GM12878 (cell line): ENCODE measurements around the gene FSTL4. TPM values are rescaled to one million over a fixed set of nuclear protein-coding genes. Genes with fewer than 3 reads are reported as not detected.

Experiments used
- ATAC-seq: fragments of 200-7000 bp; cut with Tn5 transposase; 3 replicates; pipeline ENCODE4 v1.9.1; 2020; ENCODE audit warnings: mild to moderate bottlenecking, moderate library complexity
- BruUV-seq: library from RNA; stranded (reverse); fragments of 400-500 nt; replicated peaks from 2 replicates; lab custom pipeline; 2021; lab: Mats Ljungman, UMichigan
- CTCF ChIA-PET: fragments of 300-600 bp; sonication (Branson Sonifier 250); formaldehyde crosslinking; extraction: SDS; loops from one replicate; lab custom pipeline; 2021; ENCODE audit warnings: inconsistent platforms; lab: Yijun Ruan, JAX
- POLR2A ChIA-PET: fragments of 350-600 bp; formaldehyde crosslinking; extraction: SDS; loops from one replicate; lab custom pipeline; 2021; ENCODE audit warnings: inconsistent platforms; lab: Charles Lee
- RAD21 ChIA-PET: fragments of 300-600 bp; sonication (Branson Sonifier 250); formaldehyde crosslinking; loops from one replicate; lab custom pipeline; 2023; ENCODE audit warnings: antibody characterized with exemption; ENCODE audit not compliant: unreplicated experiment; lab: Charles Lee
- SMC1A ChIA-PET: fragments of 300-600 bp; sonication (Branson Sonifier 250); formaldehyde crosslinking; loops from one replicate; lab custom pipeline; 2023; ENCODE audit not compliant: unreplicated experiment, uncharacterized antibody; lab: Charles Lee
- DNase-seq: peaks from one replicate; pipeline ENCODE4 v3.0.0-alpha.2; 2011; ENCODE audit warnings: low read depth, low spot score
- FAIRE-seq: peaks from 3 replicates; lab custom pipeline; 2011; peaks lifted over from hg19 to GRCh38; lab: Jason Lieb, UNC
- H2AFZ ChIP-seq: 2 replicates; pipeline ENCODE4 v1.6.0; 2011; ENCODE audit warnings: low read depth, low read length, control low read depth; ENCODE audit not compliant: control insufficient read depth
- H3K27ac ChIP-seq: 2 replicates; pipeline ENCODE4 v1.5.1; 2011; ENCODE audit warnings: control low read depth; ENCODE audit not compliant: control insufficient read depth, insufficient read depth
- H3K27me3 ChIP-seq, 2 experiments: replicated peaks in 1 of 2; 2 replicates each; pipeline versions ENCODE4 v1.6.0 to v1.6.1; 2011; ENCODE audit warnings: low read length in 1 of 2; ENCODE audit not compliant: control insufficient read depth in 2 of 2, insufficient read depth in 2 of 2
- H3K36me3 ChIP-seq, 2 experiments: 2 replicates each; pipeline ENCODE4 v1.5.1; 2011; ENCODE audit warnings: low read length in 1 of 2; ENCODE audit not compliant: control insufficient read depth in 2 of 2, insufficient read depth in 2 of 2
- H3K4me1 ChIP-seq: 2 replicates; pipeline ENCODE4 v1.6.1; 2011; ENCODE audit warnings: mild to moderate bottlenecking, low read length, moderate library complexity, mixed read lengths; ENCODE audit not compliant: control insufficient read depth, insufficient read depth
- H3K4me2 ChIP-seq: 2 replicates; pipeline ENCODE4 v1.6.0; 2011; ENCODE audit warnings: control low read depth; ENCODE audit not compliant: control insufficient read depth, insufficient read depth
- H3K4me3 ChIP-seq: fragments of 200-600 bp; sonication (generic); 2 replicates; pipeline ENCODE4 v1.5.1; 2016
- H3K79me2 ChIP-seq: 2 replicates; pipeline ENCODE4 v1.6.0; 2011; ENCODE audit warnings: low read length; ENCODE audit not compliant: control insufficient read depth, insufficient read depth
- H3K9ac ChIP-seq: 2 replicates; pipeline ENCODE4 v1.8.0; 2011; ENCODE audit warnings: low read length, control low read depth, mixed read lengths; ENCODE audit not compliant: control insufficient read depth, insufficient read depth
- H3K9me3 ChIP-seq: replicated peaks from 3 replicates; pipeline ENCODE4 v1.5.1; 2011; ENCODE audit warnings: mild to moderate bottlenecking, low read length; ENCODE audit not compliant: control insufficient read depth, insufficient read depth
- H4K20me1 ChIP-seq: 2 replicates; pipeline ENCODE4 v1.6.0; 2011; ENCODE audit not compliant: control insufficient read depth, insufficient read depth
- ATF7 ChIP-seq: fragments of 450-650 bp; IDR thresholded peaks from 2 replicates; pipeline ENCODE4 v1.6.1; 2016; ENCODE audit warnings: low read depth, mild to moderate bottlenecking
- BHLHE40 ChIP-seq, 2 experiments: fragments of 450-650 bp in 1 of 2; IDR thresholded peaks; 2 replicates each; pipeline ENCODE4 v1.6.1; 2011 to 2017; ENCODE audit warnings: low read depth in 2 of 2, borderline replicate concordance in 1 of 2, improper control_type of control experiment in 1 of 2, low read length in 1 of 2, mild to moderate bottlenecking in 1 of 2
- E2F8 ChIP-seq: fragments of 450-650 bp; IDR thresholded peaks from 2 replicates; pipeline ENCODE4 v1.6.1; 2018; ENCODE audit warnings: mild to moderate bottlenecking, low read depth, moderate library complexity; ENCODE audit not compliant: partially characterized antibody
- ETV6 ChIP-seq, 2 experiments: fragments of 450-650 bp in 1 of 2; IDR thresholded peaks in 1 of 2; conservative IDR thresholded peaks in 1 of 2; 2 replicates each; pipeline ENCODE4 v1.6.1; 2014; ENCODE audit warnings: antibody characterized with exemption in 1 of 2, borderline replicate concordance in 1 of 2, low read depth in 1 of 2, mild to moderate bottlenecking in 1 of 2, moderate library complexity in 1 of 2
- HCFC1 ChIP-seq: fragments of 150-350 bp; IDR thresholded peaks from 2 replicates; pipeline ENCODE4 v1.6.1; 2014; ENCODE audit warnings: low read length
- KAT2A ChIP-seq: conservative IDR thresholded peaks from 2 replicates; pipeline ENCODE4 v1.6.1; 2011; ENCODE audit warnings: low read depth, low read length; ENCODE audit not compliant: control insufficient read depth
- NR2F1 ChIP-seq: fragments of 450-650 bp; conservative IDR thresholded peaks from 2 replicates; pipeline ENCODE4 v1.6.1; 2017; ENCODE audit warnings: mild to moderate bottlenecking
- NRF1 ChIP-seq: conservative IDR thresholded peaks from 2 replicates; pipeline ENCODE4 v1.6.1; 2011; ENCODE audit warnings: mild to moderate bottlenecking, low read depth, low read length, improper control_type of control experiment
- STAT3 ChIP-seq: IDR thresholded peaks from 2 replicates; pipeline ENCODE4 v1.6.1; 2011; ENCODE audit warnings: low read depth, low read length, improper control_type of control experiment
- SUZ12 ChIP-seq: fragments of 200-600 bp; sonication (generic); IDR thresholded peaks from one replicate; pipeline ENCODE4 v1.6.1; 2018; ENCODE audit warnings: antibody characterized with exemption, mild to moderate bottlenecking; ENCODE audit not compliant: unreplicated experiment
- TAF1 ChIP-seq: IDR thresholded peaks from 2 replicates; pipeline ENCODE4 v1.6.1; 2011; ENCODE audit warnings: mild to moderate bottlenecking, low read depth, low read length, borderline replicate concordance
- YY1 ChIP-seq: IDR thresholded peaks from 2 replicates; pipeline ENCODE4 v1.6.1; 2011; ENCODE audit warnings: low read depth, mild to moderate bottlenecking, low read length
- ZNF217 ChIP-seq: fragments of 450-650 bp; IDR thresholded peaks from 2 replicates; pipeline ENCODE4 v1.6.1; 2017; ENCODE audit warnings: antibody characterized with exemption, mild to moderate bottlenecking
- WGBS: methylation state at CpG from one replicate; pipeline ENCODE4 v1.1.6; 2016; ENCODE audit warnings: low lambda C conversion rate; ENCODE audit not compliant: insufficient replicate concordance, insufficient coverage; ENCODE audit errors: missing lambda C conversion rate; 5-methylcytosine and 5-hydroxymethylcytosine counted together
- in situ Hi-C: fragments of 300-500 bp; cut with MboI; formaldehyde crosslinking; loops from 9 replicates; pipeline ENCODE4 v1.14.3; 2018; ENCODE audit warnings: mixed read lengths
- intact Hi-C: fragments of 100-400 bp; cut with micrococcal nuclease; formaldehyde crosslinking; loops from one replicate; pipeline ENCODE4 v1.14.2; 2022; ENCODE audit not compliant: unreplicated experiment
- polyA plus RNA-seq, 11 experiments: library from polyadenylated mRNA; depleted of rRNA in 4 of 11; unstranded in 6 of 11; stranded (reverse) in 5 of 11; fragments of >200 nt; fragmentation: Nextera tagmentation in 4 of 11; fragmentation: Illumina TruSeq in 1 of 11; extraction: Ambion mirVana in 4 of 11; extraction: Trizol in 1 of 11; gene quantifications; 1 replicate in 1 of 11; 2 replicates in 10 of 11; pipeline versions ENCODE4 v1.2.1 to v1.2.3, GENCODE V29; 2011 to 2016; ENCODE audit warnings: inconsistent platforms in 2 of 11, missing spikeins in 2 of 11, low read depth in 1 of 11
- total RNA-seq, 4 experiments: library from RNA; depleted of rRNA in 3 of 4; stranded (reverse); fragments of >200 nt in 3 of 4; fragmentation: Illumina TruSeq in 1 of 4; extraction: Trizol in 1 of 4; gene quantifications; 2 replicates each; pipeline versions ENCODE4 v1.2.1 to v1.2.3, GENCODE V29; 2013 to 2021

The FSTL4 gene
- total and polyA plus RNA-seq, 10 of the 15 experiments (the other 5 are each of a cell fraction or from before 2014, with no cell fraction given): 0.01 to 0.79 (median 0.21) TPM; not detected in 6

- TF ChIP-seq KAT2A: no peak
Measured at GRCh38 chr5:133294380-133294779, 318.0 kb downstream of the FSTL4 start (continued).

DNA sequence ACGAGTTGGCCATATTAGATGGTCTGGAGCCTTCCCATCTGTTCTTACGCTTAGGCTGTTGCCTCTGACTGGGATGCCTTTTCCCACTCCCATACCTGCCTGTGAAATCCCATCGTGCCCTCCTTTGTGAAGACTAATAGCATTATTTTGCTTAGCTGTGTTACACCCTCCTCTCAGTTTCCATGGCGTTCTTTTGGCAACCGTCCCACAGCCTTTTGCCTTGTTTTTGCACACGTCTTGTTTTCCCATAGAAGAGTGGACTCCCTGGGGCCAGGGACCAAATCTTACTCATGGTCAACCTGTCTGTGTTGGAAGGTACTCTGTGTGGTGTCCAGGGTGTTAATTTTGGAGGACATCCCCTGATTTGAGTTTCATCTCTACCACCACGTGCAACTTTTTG lies 318.4 kb downstream of the FSTL4 start:
- no peaks in the 10 kb centered on the region for H3K4me1 ChIP-seq
- WGBS: 19% methylated on average over 7 of the region's 7 CpGs
- H4K20me1 ChIP-seq: no peaks in the 10 kb centered on the region
- ChIA-PET SMC1A (interaction anchor here (1.3 kb wide), 1 partner anchor 19 kb away, joined by 5 read pairs; no protein-coding TSS in a partner anchor), RAD21 (no interaction called here), POLR2A (no interaction called here), CTCF (interaction anchor here (1.5 kb wide), 1 partner anchor 183 kb away, joined by 4 read pairs; no protein-coding TSS in a partner anchor)
- H3K4me2 ChIP-seq: no peak overlapping the region
- no peaks in the 10 kb centered on the region for H3K79me2 ChIP-seq
- no peaks in the 10 kb centered on the region for H3K27me3 ChIP-seq
- ATAC-seq (no peak), FAIRE-seq (no peak), DNase-seq (no peak)
- no peak for TF ChIP-seq SUZ12
- no peak for TF ChIP-seq STAT3
- no peak for TF ChIP-seq TAF1
- no peak for TF ChIP-seq YY1
- no peak overlapping the region for H3K9ac ChIP-seq
- no peaks in the 10 kb centered on the region for H3K36me3 ChIP-seq
- in situ Hi-C loops: no loop called here
- no peak overlapping the region for H3K27ac ChIP-seq
- H3K9me3 ChIP-seq: no peaks in the 10 kb centered on the region
- no peak overlapping the region for H2AFZ ChIP-seq
- no peak overlapping the region for H3K4me3 ChIP-seq
- intact Hi-C loops: no loop called here
- no TSS peak for BruUV-seq

DNA sequence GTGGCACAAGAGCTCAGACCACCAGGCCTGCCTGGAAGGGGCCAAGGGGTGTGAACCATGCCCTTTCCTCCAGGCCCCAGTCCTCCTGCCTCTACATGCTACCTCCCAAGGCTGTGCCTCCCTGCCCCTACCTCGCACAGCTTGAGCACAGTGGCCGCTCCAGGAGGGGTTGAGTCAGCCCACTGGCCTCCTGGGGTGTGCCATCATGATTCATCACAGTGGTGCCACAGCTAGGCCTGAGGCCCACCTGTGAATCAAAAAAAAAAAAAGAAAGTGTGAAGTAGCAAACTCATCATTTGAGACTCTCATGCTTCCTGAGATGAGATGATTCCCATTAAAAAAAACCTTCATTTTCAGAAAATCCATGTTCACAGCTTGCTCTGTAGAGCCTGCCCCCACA lies 320.0 kb downstream of the FSTL4 start:
- in situ Hi-C loops: no loop called here
- no peak overlapping the region for H3K4me2 ChIP-seq
- H2AFZ ChIP-seq: no peak overlapping the region
- H3K79me2 ChIP-seq: no peaks in the 10 kb centered on the region
- H3K4me1 ChIP-seq: no peaks in the 10 kb centered on the region
- no peak overlapping the region for H3K9ac ChIP-seq
- intact Hi-C loops: no loop called here
- BruUV-seq: no TSS peak
- no peaks in the 10 kb centered on the region for H4K20me1 ChIP-seq
- ChIA-PET RAD21 (no interaction called here), POLR2A (interaction anchor here (0.6 kb wide), 1 partner anchor 231 kb away, joined by 3 read pairs; no protein-coding TSS in a partner anchor), SMC1A (interaction anchor here (0.6 kb wide), 1 partner anchor 22 kb away, joined by 3 read pairs; no protein-coding TSS in a partner anchor), CTCF (interaction anchor here (0.7 kb wide), 1 partner anchor 628 kb away, joined by 3 read pairs; no protein-coding TSS in a partner anchor)
- 35% methylated on average over 2 of the region's 2 CpGs for WGBS
- no peak for ATAC-seq
- H3K27me3 ChIP-seq: no peaks in the 10 kb centered on the region
- H3K27ac ChIP-seq: no peak overlapping the region
- H3K4me3 ChIP-seq: no peak overlapping the region
- FAIRE-seq: no peak
- no peak for DNase-seq
- no peaks in the 10 kb centered on the region for H3K36me3 ChIP-seq
- no peaks in the 10 kb centered on the region for H3K9me3 ChIP-seq
- TF ChIP-seq ETV6 (conservative IDR thresholded peaks at IDR 0.05 in 1 of 2, IDR thresholded peaks at IDR 0.05 in 1 of 2; ENCODE audit: borderline replicate concordance in 1 of 2, low read depth in 1 of 2) (no peak), E2F8 (no peak), ZNF217 (no peak), ATF7 (no peak), BHLHE40 (IDR thresholded peaks at IDR 0.05; ENCODE audit: borderline replicate concordance in 1 of 2, low read depth in 2 of 2, low read length in 1 of 2) (no peak), NR2F1 (no peak), HCFC1 (no peak), NRF1 (no peak)
